LHCN-M2 (cell line): Measurements from ENCODE around the gene RAVER1. TPM values are rescaled to one million over a fixed set of nuclear protein-coding genes. Genes with fewer than 3 reads are reported as not detected.
"Not testable (repeated sequence)": the region's sequence is repeated elsewhere in the genome, so short reads cannot be mapped to it uniquely, and the experiment has no call there.

ENCODE experiments used
- DNase-seq: peaks from one replicate; pipeline ENCODE4 v3.0.0-alpha.2; 2012; ENCODE audit warnings: low read depth
- total RNA-seq: library from RNA; depleted of rRNA; stranded (reverse); fragments of >200 nt; gene quantifications from 2 replicates; pipeline ENCODE4 v1.2.3, GENCODE V29; 2014

RAVER1 gene
- total RNA-seq, 1 experiment from 2014 or later: 26.8 TPM

DNA sequence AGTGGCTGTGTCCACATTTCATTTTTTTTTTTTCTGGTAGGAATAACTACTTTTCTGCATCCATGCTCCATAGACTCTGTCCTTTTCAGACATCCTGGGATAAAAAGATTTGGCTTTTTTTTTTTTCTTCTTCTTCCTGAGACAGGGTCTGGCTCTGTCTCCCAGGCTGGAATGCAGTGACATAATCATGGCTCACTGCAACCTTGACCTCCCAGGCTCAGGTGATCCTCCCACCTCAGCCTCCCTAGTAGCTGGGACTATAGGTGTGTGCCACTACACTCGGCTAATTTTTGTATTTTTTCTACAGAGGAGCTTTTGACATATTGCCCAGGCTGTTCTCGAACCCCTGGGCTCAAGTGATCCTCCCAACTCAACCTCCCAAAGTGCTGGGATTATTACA, 10.2 kb upstream of the RAVER1 start:
- no peak for DNase-seq

- DNase-seq: no peak
These were observed 6.6 kb upstream of the RAVER1 start for GRCh38 chr19:10339977-10340376.

GRCh38 chr19:10339380-10339960, 6.1 kb upstream of the RAVER1 start, which contains the start of gene ICAM3:
ICAM3 (minus strand) TSS chr19:10339624; CDS start chr19:10339614, 10 bp downstream.
- DNase-seq: no peak

GRCh38 chr19:10338940-10339339, 5.6 kb upstream of the RAVER1 start:
- no peak for DNase-seq

DNA sequence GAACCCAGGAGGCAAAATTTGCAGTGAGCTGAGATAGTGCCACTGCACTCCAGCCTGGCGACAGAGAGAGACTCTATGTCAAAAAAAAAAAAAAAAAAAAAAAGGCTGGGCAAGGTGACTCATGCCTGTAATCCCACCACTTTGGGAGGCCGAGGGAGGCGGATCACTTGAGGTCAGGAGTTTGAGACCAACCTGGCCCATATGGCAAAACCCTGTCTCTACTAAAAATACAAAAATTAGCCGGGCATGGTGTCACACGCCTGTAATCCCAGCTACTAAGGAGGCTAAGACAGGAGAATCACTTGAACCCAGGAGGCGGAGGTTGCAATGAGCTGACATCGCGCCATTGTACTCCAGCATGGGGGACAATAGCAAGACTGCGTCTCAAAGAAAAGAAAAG, 3.4 kb upstream of the RAVER1 start:
- DNase-seq: not testable (repeated sequence)

- no peak for DNase-seq
These were observed 2.1 kb upstream of the RAVER1 start for GRCh38 chr19:10335352-10335985.

- DNase-seq: peak; percentile 94
These were observed 1.4 kb upstream of the RAVER1 start for GRCh38 chr19:10334588-10335351.

- no peak for DNase-seq
These were observed 644 bp upstream of the RAVER1 start for GRCh38 chr19:10333758-10334587.

- DNase-seq: no peak
These were observed 968 bp downstream of the RAVER1 start for GRCh38 chr19:10332158-10332964.

DNA sequence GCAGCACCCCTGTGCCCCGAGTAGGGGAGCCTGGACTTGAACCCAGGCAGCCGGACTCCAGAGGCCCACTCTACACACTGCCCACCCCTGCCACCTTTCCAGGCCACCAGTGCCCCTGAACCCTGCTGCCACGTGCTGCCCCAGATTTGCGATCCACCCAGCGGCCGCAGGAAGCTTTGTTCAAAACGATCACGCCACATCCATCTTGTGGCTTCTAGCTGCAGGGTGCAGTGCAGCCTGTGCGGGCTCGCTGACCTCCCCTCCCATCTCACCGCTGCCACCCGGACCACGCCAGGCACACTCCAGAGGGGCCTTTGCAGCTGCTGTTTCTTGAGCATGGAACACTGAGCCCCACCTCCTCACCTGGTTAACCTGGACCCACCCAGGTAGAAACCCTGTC, 3.8 kb downstream of the RAVER1 start:
- no peak for DNase-seq

GRCh38 chr19:10328558-10329429, 4.5 kb downstream of the RAVER1 start:
- no peak for DNase-seq

DNA sequence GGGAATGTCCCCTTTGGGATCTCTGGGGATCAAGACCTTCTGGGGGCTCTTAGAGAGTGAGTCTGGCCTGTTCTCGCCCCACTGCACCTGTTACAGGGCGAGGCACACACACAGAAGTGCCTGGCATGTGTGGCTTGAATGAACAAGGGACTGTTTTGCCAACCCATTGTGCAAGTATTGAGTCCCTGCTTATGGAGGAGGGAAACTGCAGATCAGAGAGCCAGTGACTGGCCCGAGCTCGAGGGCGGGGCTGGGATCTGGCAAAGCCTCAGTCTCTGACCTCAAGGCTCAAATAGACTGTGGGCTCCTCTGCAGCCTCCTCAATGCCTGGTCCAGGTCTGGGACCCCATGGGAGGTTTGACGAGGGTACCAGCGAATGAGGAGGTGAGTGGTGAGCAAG, 5.5 kb downstream of the RAVER1 start:
- DNase-seq: no peak

GRCh38 chr19:10325732-10326131, 7.6 kb downstream of the RAVER1 start:
- DNase-seq: no peak

- no peak for DNase-seq
These were observed 11.2 kb downstream of the RAVER1 start for GRCh38 chr19:10321874-10322835.

GRCh38 chr19:10321417-10321797, 11.9 kb downstream of the RAVER1 start:
- no peak for DNase-seq

GRCh38 chr19:10320602-10321416, 12.5 kb downstream of the RAVER1 start:
- DNase-seq: no peak

GRCh38 chr19:10318807-10319682, 14.3 kb downstream of the RAVER1 start:
- no peak for DNase-seq
